A549 (cell line): ENCODE results near the gene GP1BA. TPM values are rescaled to one million over a fixed set of nuclear protein-coding genes. Genes with fewer than 3 reads are reported as not detected.

Experiments
- ATAC-seq, 2 experiments: fragments of 200-7000 bp in 1 of 2; fragments of >200 bp in 1 of 2; cut with Nextera tagmentation in 1 of 2; cut with Tn5 transposase in 1 of 2; 3 replicates each; pipeline versions ENCODE4 v1.8.0 to v1.9.1; 2018 to 2020; ENCODE audit warnings: mild to moderate bottlenecking in 1 of 2, moderate library complexity in 1 of 2
- CTCF ChIA-PET: fragments of 300-600 bp; sonication (Branson Sonifier 250); formaldehyde crosslinking; extraction: SDS; loops from one replicate; lab custom pipeline; 2021; ENCODE audit warnings: antibody characterized with exemption, inconsistent platforms; lab: Yijun Ruan, JAX
- POLR2A ChIA-PET: fragments of 350-600 bp; formaldehyde crosslinking; extraction: SDS; loops from one replicate; lab custom pipeline; 2021; ENCODE audit warnings: antibody characterized with exemption, inconsistent platforms; lab: Yijun Ruan, JAX
- DNase-seq, 2 experiments: peaks; one replicate each; pipeline versions ENCODE4 v3.0.0 to v3.0.0-alpha.2; 2011 to 2016; ENCODE audit warnings: low read depth in 1 of 2, low spot score in 1 of 2
- FAIRE-seq: peaks from 2 replicates; lab custom pipeline; 2011; peaks lifted over from hg19 to GRCh38; lab: Jason Lieb, UNC
- H3K27ac ChIP-seq, 2 experiments: fragments of >200 bp; sonication (Bioruptor Twin); formaldehyde crosslinking; 3 replicates each; pipeline ENCODE4 v1.5.1; 2016 to 2017
- H3K4me1 ChIP-seq: fragments of >200 bp; sonication (Bioruptor Twin); formaldehyde crosslinking; 3 replicates; pipeline ENCODE4 v1.6.1; 2016
- H3K4me2 ChIP-seq: fragments of >200 bp; sonication (Bioruptor Twin); formaldehyde crosslinking; 3 replicates; pipeline ENCODE4 v1.6.1; 2016
- H3K4me3 ChIP-seq: fragments of >200 bp; sonication (Bioruptor Twin); formaldehyde crosslinking; 3 replicates; pipeline ENCODE4 v1.5.1; 2016
- H3K9me3 ChIP-seq: fragments of >200 bp; sonication (Bioruptor Twin); formaldehyde crosslinking; 3 replicates; pipeline ENCODE4 v1.6.1; 2016
- BHLHE40 ChIP-seq: IDR thresholded peaks from 2 replicates; pipeline ENCODE4 v1.6.1; 2012; ENCODE audit warnings: low read depth, low read length, inconsistent platforms
- CEBPB ChIP-seq, 2 experiments: fragments of >200 bp in 1 of 2; sonication (Bioruptor Twin) in 1 of 2; formaldehyde crosslinking in 1 of 2; IDR thresholded peaks; 2 replicates each; pipeline ENCODE4 v1.6.1; 2012 to 2016
- EHMT2 ChIP-seq: fragments of 200-600 bp; sonication (generic); IDR thresholded peaks from 2 replicates; pipeline ENCODE4 v1.6.1; 2016; ENCODE audit warnings: antibody characterized with exemption, low read depth, mild to moderate bottlenecking, moderate library complexity
- EP300 ChIP-seq, 2 experiments: fragments of >200 bp; sonication (Bioruptor Twin); formaldehyde crosslinking; IDR thresholded peaks; 2 replicates in 1 of 2; 3 replicates in 1 of 2; pipeline ENCODE4 v1.6.1; 2016 to 2017
- ESRRA ChIP-seq: fragments of 150-350 bp; IDR thresholded peaks from 2 replicates; pipeline ENCODE4 v1.6.1; 2014; ENCODE audit warnings: mild to moderate bottlenecking, low read length, borderline replicate concordance
- FOXS1 ChIP-seq: fragments of 250-450 bp; sonication (Bioruptor Pico); IDR thresholded peaks from 2 replicates; pipeline ENCODE4 v1.5.0; 2020; ENCODE audit warnings: mild to moderate bottlenecking, moderate library complexity
- GATA3 ChIP-seq: IDR thresholded peaks from 2 replicates; pipeline ENCODE4 v1.6.1; 2012; ENCODE audit warnings: borderline replicate concordance
- HOXA7 ChIP-seq: fragments of 250-450 bp; sonication (Bioruptor Pico); IDR thresholded peaks from 2 replicates; pipeline ENCODE4 v1.5.0; 2020; ENCODE audit warnings: mild to moderate bottlenecking, moderate library complexity
- HOXB5 ChIP-seq: fragments of 250-450 bp; sonication (Bioruptor Pico); IDR thresholded peaks from 2 replicates; pipeline ENCODE4 v1.5.0; 2020; ENCODE audit warnings: mild to moderate bottlenecking, moderate library complexity
- JUN ChIP-seq, 2 experiments: fragments of >200 bp; sonication (Bioruptor Twin); formaldehyde crosslinking; IDR thresholded peaks; 2 replicates in 1 of 2; 3 replicates in 1 of 2; pipeline ENCODE4 v1.6.1; 2016 to 2017
- JUNB ChIP-seq: fragments of >200 bp; sonication (Bioruptor Twin); formaldehyde crosslinking; IDR thresholded peaks from 2 replicates; pipeline ENCODE4 v1.6.1; 2016
- KDM1A ChIP-seq: fragments of 200-600 bp; sonication (generic); IDR thresholded peaks from 2 replicates; pipeline ENCODE4 v1.6.1; 2016; ENCODE audit warnings: low read depth, mild to moderate bottlenecking
- KDM5A ChIP-seq: fragments of 200-600 bp; sonication (generic); IDR thresholded peaks from 2 replicates; pipeline ENCODE4 v1.6.1; 2016; ENCODE audit warnings: antibody characterized with exemption, mild to moderate bottlenecking
- MAZ ChIP-seq: fragments of 150-350 bp; IDR thresholded peaks from 2 replicates; pipeline ENCODE4 v1.6.1; 2014; ENCODE audit warnings: antibody characterized with exemption, low read depth, low read length, borderline replicate concordance
- MYC ChIP-seq: IDR thresholded peaks from 2 replicates; pipeline ENCODE4 v1.6.1; 2012; ENCODE audit warnings: mild to moderate bottlenecking, inconsistent platforms, low read length, improper control_type of control experiment, borderline replicate concordance
- NFE2L2 ChIP-seq: fragments of 150-350 bp; conservative IDR thresholded peaks from 2 replicates; pipeline ENCODE4 v1.6.1; 2014; ENCODE audit warnings: low read length
- PHF8 ChIP-seq: fragments of 200-600 bp; sonication (generic); IDR thresholded peaks from 2 replicates; pipeline ENCODE4 v1.6.1; 2016; ENCODE audit warnings: low read depth, mild to moderate bottlenecking, antibody characterized with exemption, moderate library complexity, borderline replicate concordance
- POLR2A ChIP-seq: IDR thresholded peaks from 2 replicates; pipeline ENCODE4 v1.6.1; 2012; ENCODE audit warnings: mild to moderate bottlenecking, low read length
- RAD21 ChIP-seq, 2 experiments: fragments of >200 bp in 1 of 2; sonication (Bioruptor Twin) in 1 of 2; formaldehyde crosslinking in 1 of 2; IDR thresholded peaks in 1 of 2; conservative IDR thresholded peaks in 1 of 2; 2 replicates in 1 of 2; 3 replicates in 1 of 2; pipeline ENCODE4 v1.6.1; 2012 to 2018; ENCODE audit warnings: inconsistent platforms in 1 of 2
- RNF2 ChIP-seq: fragments of 200-600 bp; sonication (generic); IDR thresholded peaks from 2 replicates; pipeline ENCODE4 v1.6.1; 2016; ENCODE audit warnings: low read depth, mild to moderate bottlenecking, antibody characterized with exemption, moderate library complexity, borderline replicate concordance
- SMC3 ChIP-seq: fragments of >200 bp; sonication (Bioruptor Twin); formaldehyde crosslinking; IDR thresholded peaks from 3 replicates; pipeline ENCODE4 v1.6.1; 2018; ENCODE audit warnings: inconsistent platforms
- TFCP2L1 ChIP-seq: fragments of 250-450 bp; sonication (Bioruptor Pico); IDR thresholded peaks from 2 replicates; pipeline ENCODE4 v1.5.0; 2021; ENCODE audit warnings: mild to moderate bottlenecking
- ZFP36 ChIP-seq: fragments of 450-650 bp; IDR thresholded peaks from 2 replicates; pipeline ENCODE4 v1.6.1; 2014; ENCODE audit warnings: borderline replicate concordance; ENCODE audit not compliant: partially characterized antibody
- ZNF302 ChIP-seq: fragments of 250-450 bp; sonication (Bioruptor Pico); IDR thresholded peaks from 2 replicates; pipeline ENCODE4 v1.9.0; 2021; ENCODE audit warnings: inconsistent platforms, mild to moderate bottlenecking, moderate library complexity
- WGBS: methylation state at CpG from one replicate; pipeline ENCODE4 v1.1.6; 2017; ENCODE audit errors: missing lambda C conversion rate; 5-methylcytosine and 5-hydroxymethylcytosine counted together
- polyA plus RNA-seq, 4 experiments: library from polyadenylated mRNA; depleted of rRNA in 3 of 4; stranded (reverse); fragments of >200 nt; fragmentation: RNase III in 1 of 4; extraction: RNeasy Plus Mini Kit Qiagen cat#74134 plus additional on column Dnase treatment in 1 of 4; gene quantifications; 2 replicates in 3 of 4; 3 replicates in 1 of 4; pipeline ENCODE4 v1.2.3, GENCODE V29; 2011 to 2017
- TF ChIP-seq, protein P1 (sequence below): fragments of >200 bp; sonication (Bioruptor Twin); formaldehyde crosslinking; IDR thresholded peaks from 3 replicates; pipeline ENCODE4 v1.5.1; 2016
- TF ChIP-seq, protein P2 (sequence below): fragments of 200-600 bp; sonication (generic); IDR thresholded peaks from 2 replicates; pipeline ENCODE4 v1.6.1; 2016; ENCODE audit warnings: antibody characterized with exemption, mild to moderate bottlenecking, moderate library complexity
- TF ChIP-seq, protein P3 (sequence below): fragments of >200 bp; sonication (Bioruptor Twin); formaldehyde crosslinking; IDR thresholded peaks from 2 replicates; pipeline ENCODE4 v1.6.1; 2016
- TF ChIP-seq, protein P4 (sequence below): IDR thresholded peaks from 2 replicates; pipeline ENCODE4 v1.6.1; 2012
- TF ChIP-seq, protein P5 (sequence below): IDR thresholded peaks from 2 replicates; pipeline ENCODE4 v1.6.1; 2012; ENCODE audit warnings: low read depth, borderline replicate concordance
- TF ChIP-seq, protein P6 (sequence below): fragments of 250-450 bp; sonication (Bioruptor Pico); IDR thresholded peaks from 2 replicates; pipeline ENCODE4 v1.5.0; 2021; ENCODE audit warnings: mild to moderate bottlenecking, moderate library complexity, borderline replicate concordance

Gene GP1BA
- polyA plus RNA-seq, 2 of the 4 experiments (the other 2 are of a cell fraction): not detected

DNA sequence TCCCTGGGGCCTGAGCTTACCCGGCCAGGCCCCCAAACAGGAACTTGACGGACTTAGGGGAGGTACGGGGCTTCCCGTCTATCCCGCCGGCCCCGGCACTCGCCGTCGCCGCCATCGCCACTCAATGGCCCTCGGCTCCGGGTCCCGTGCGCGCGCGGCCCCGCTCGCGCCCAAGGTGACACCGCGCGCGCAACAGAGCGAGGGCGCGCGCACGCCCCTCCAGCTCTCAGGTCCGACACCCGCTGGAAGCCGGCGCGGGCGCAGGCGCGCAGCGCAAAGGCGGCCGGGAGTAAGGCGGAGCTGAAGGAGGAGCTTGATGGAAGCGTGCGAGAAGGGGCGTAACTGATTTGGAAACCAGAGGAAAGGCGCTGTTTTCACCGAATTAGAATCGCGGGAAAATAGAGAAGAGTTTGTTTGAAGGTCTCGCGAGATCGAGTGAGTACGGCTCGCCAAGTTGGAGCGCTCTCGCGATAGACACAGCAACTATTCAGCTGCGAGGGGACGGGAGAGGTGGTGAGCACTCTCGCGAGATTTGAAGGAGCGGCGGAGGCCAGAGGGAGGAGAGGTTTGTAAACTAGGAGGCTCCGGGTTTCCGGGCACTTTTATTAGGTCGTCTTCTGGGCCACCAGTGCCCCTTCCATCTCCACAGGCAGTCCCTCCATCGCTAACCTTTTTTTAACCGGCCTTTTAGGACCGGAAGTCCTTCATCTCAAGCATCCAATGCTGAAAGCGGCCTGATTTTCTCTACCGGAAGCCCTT, 7.9 kb downstream of the GP1BA start, which contains the start of the genes RNF167 and SLC25A11:
TSS of gene RNF167 (plus strand) at position 473 of the 759 bp plus-strand sequence. CDS start 642 bp downstream, outside the sequence.
TSS of gene SLC25A11 (minus strand) at position 251 of the 759 bp plus-strand sequence. CDS start at position 115, 136 bp downstream.
- ChIA-PET POLR2A (interaction anchor here (0.6 to 3.2 kb wide), 23 partner anchors 9 to 230 kb away, joined by 3 to 83 read pairs (median 6); partner anchors contain the start of genes ARRB2, CAMTA2, CHRNE and ENO3), CTCF (interaction anchor here (0.5 to 3.5 kb wide), 19 partner anchors 11 to 150 kb away, joined by 3 to 33 read pairs (median 5); partner anchors contain the start of genes CAMTA2, CHRNE and SPAG7)
- Histone ChIP-seq H3K9me3 (no peaks in the 10 kb centered on the region), H3K27ac (peak within 1 kb of the TSS; percentile 89 to 93), H3K4me1 (peaks cover 49% of the 10 kb centered on the region), H3K4me3 (peak within 1 kb of the TSS; percentile 85), H3K4me2 (peak within 1 kb of the TSS; percentile 94)
- ATAC-seq (peak; percentile 80 to 81), FAIRE-seq (peak; percentile 97), DNase-seq (peak; percentile 99 to 100)
- WGBS: 2% methylated on average over 53 of the region's 72 CpGs
- no peak for TF ChIP-seq SMC3
- TF ChIP-seq, protein P1, sequence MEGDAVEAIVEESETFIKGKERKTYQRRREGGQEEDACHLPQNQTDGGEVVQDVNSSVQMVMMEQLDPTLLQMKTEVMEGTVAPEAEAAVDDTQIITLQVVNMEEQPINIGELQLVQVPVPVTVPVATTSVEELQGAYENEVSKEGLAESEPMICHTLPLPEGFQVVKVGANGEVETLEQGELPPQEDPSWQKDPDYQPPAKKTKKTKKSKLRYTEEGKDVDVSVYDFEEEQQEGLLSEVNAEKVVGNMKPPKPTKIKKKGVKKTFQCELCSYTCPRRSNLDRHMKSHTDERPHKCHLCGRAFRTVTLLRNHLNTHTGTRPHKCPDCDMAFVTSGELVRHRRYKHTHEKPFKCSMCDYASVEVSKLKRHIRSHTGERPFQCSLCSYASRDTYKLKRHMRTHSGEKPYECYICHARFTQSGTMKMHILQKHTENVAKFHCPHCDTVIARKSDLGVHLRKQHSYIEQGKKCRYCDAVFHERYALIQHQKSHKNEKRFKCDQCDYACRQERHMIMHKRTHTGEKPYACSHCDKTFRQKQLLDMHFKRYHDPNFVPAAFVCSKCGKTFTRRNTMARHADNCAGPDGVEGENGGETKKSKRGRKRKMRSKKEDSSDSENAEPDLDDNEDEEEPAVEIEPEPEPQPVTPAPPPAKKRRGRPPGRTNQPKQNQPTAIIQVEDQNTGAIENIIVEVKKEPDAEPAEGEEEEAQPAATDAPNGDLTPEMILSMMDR: no peak
- no peak for TF ChIP-seq FOXS1 (CRISPR knock-in tag)
- TF ChIP-seq RAD21 (conservative IDR thresholded peaks at IDR 0.05 in 1 of 2, IDR thresholded peaks at IDR 0.05 in 1 of 2): 0 out of 5 replicates have a peak, but pooled peaks of 1 of the 2 experiments have one; percentile 5
- TF ChIP-seq, protein P2, sequence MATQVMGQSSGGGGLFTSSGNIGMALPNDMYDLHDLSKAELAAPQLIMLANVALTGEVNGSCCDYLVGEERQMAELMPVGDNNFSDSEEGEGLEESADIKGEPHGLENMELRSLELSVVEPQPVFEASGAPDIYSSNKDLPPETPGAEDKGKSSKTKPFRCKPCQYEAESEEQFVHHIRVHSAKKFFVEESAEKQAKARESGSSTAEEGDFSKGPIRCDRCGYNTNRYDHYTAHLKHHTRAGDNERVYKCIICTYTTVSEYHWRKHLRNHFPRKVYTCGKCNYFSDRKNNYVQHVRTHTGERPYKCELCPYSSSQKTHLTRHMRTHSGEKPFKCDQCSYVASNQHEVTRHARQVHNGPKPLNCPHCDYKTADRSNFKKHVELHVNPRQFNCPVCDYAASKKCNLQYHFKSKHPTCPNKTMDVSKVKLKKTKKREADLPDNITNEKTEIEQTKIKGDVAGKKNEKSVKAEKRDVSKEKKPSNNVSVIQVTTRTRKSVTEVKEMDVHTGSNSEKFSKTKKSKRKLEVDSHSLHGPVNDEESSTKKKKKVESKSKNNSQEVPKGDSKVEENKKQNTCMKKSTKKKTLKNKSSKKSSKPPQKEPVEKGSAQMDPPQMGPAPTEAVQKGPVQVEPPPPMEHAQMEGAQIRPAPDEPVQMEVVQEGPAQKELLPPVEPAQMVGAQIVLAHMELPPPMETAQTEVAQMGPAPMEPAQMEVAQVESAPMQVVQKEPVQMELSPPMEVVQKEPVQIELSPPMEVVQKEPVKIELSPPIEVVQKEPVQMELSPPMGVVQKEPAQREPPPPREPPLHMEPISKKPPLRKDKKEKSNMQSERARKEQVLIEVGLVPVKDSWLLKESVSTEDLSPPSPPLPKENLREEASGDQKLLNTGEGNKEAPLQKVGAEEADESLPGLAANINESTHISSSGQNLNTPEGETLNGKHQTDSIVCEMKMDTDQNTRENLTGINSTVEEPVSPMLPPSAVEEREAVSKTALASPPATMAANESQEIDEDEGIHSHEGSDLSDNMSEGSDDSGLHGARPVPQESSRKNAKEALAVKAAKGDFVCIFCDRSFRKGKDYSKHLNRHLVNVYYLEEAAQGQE: peak; percentile 100
- 0 out of 2 replicates have a peak, but pooled peaks have one; percentile 51 for TF ChIP-seq ESRRA
- TF ChIP-seq EP300 (IDR thresholded peaks at IDR 0.05): no peak
- TF ChIP-seq, protein P3, sequence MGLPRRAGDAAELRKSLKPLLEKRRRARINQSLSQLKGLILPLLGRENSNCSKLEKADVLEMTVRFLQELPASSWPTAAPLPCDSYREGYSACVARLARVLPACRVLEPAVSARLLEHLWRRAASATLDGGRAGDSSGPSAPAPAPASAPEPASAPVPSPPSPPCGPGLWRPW: no peak
- TF ChIP-seq JUNB: no peak
- TF ChIP-seq PHF8: peak; percentile 87
- TF ChIP-seq, protein P4, sequence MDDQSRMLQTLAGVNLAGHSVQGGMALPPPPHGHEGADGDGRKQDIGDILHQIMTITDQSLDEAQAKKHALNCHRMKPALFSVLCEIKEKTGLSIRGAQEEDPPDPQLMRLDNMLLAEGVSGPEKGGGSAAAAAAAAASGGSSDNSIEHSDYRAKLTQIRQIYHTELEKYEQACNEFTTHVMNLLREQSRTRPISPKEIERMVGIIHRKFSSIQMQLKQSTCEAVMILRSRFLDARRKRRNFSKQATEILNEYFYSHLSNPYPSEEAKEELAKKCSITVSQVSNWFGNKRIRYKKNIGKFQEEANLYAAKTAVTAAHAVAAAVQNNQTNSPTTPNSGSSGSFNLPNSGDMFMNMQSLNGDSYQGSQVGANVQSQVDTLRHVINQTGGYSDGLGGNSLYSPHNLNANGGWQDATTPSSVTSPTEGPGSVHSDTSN: peak; percentile 21; the same call in 1 of the 2 replicates
- peak; percentile 48 to 81; a peak in 4 of 5 replicates for TF ChIP-seq JUN (IDR thresholded peaks at IDR 0.05)
- TF ChIP-seq RNF2: no peak
- TF ChIP-seq POLR2A: peak; percentile 91
- TF ChIP-seq TFCP2L1 (CRISPR knock-in tag): peak; percentile 76; the same call in 1 of the 2 replicates
- no peak for TF ChIP-seq EHMT2
- no peak for TF ChIP-seq ZNF302 (CRISPR knock-in tag)
- no peak for TF ChIP-seq HOXA7 (CRISPR knock-in tag)
- peak; percentile 95 for TF ChIP-seq GATA3
- no peak for TF ChIP-seq NFE2L2
- peak; percentile 77 for TF ChIP-seq BHLHE40
- peak in 1 of 2 experiments; percentile 24; a peak in 1 of 4 replicates for TF ChIP-seq CEBPB (IDR thresholded peaks at IDR 0.05)
- TF ChIP-seq, protein P5, sequence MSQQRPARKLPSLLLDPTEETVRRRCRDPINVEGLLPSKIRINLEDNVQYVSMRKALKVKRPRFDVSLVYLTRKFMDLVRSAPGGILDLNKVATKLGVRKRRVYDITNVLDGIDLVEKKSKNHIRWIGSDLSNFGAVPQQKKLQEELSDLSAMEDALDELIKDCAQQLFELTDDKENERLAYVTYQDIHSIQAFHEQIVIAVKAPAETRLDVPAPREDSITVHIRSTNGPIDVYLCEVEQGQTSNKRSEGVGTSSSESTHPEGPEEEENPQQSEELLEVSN: peak; percentile 61
- no peak for TF ChIP-seq HOXB5 (CRISPR knock-in tag)
- peak; percentile 68; the same call in 1 of the 2 replicates for TF ChIP-seq MYC
- 0 out of 2 replicates have a peak, but pooled peaks have one; percentile 30 for TF ChIP-seq MAZ
- TF ChIP-seq KDM5A: peak; percentile 71; the same call in 1 of the 2 replicates
- no peak for TF ChIP-seq KDM1A
- TF ChIP-seq, protein P6, sequence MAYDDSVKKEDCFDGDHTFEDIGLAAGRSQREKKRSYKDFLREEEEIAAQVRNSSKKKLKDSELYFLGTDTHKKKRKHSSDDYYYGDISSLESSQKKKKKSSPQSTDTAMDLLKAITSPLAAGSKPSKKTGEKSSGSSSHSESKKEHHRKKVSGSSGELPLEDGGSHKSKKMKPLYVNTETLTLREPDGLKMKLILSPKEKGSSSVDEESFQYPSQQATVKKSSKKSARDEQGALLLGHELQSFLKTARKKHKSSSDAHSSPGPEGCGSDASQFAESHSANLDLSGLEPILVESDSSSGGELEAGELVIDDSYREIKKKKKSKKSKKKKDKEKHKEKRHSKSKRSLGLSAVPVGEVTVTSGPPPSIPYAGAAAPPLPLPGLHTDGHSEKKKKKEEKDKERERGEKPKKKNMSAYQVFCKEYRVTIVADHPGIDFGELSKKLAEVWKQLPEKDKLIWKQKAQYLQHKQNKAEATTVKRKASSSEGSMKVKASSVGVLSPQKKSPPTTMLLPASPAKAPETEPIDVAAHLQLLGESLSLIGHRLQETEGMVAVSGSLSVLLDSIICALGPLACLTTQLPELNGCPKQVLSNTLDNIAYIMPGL (CRISPR knock-in tag): no peak
- no peak for TF ChIP-seq ZFP36
